GM23338 (cell line): Measurements from ENCODE around the gene KISS1. TPM values are rescaled to one million over a fixed set of nuclear protein-coding genes. Genes with fewer than 3 reads are reported as not detected.

Experiments used
- ATAC-seq: fragments of 200-7000 bp; cut with Tn5 transposase; 3 replicates; pipeline ENCODE4 v1.9.1; 2020
- DNase-seq: peaks from one replicate; pipeline ENCODE4 v3.0.0-alpha.2; 2015; ENCODE audit warnings: low spot score
- H2AFZ ChIP-seq: fragments of 200-600 bp; sonication (generic); 2 replicates; pipeline ENCODE4 v1.8.0; 2016; ENCODE audit warnings: antibody characterized with exemption, mild to moderate bottlenecking, moderate library complexity
- H3F3A ChIP-seq: fragments of 200-600 bp; sonication (generic); replicated peaks from 2 replicates; pipeline ENCODE4 v1.8.0; 2017; ENCODE audit warnings: antibody characterized with exemption, mixed run types, low read depth
- H3K27ac ChIP-seq: fragments of 200-600 bp; sonication (generic); 2 replicates; pipeline ENCODE4 v1.6.1; 2016; ENCODE audit warnings: low read depth
- H3K27me3 ChIP-seq: fragments of 200-600 bp; sonication (generic); 2 replicates; pipeline ENCODE4 v1.8.0; 2016; ENCODE audit warnings: mild to moderate bottlenecking, mixed run types, moderate library complexity; ENCODE audit not compliant: insufficient read depth
- H3K36me3 ChIP-seq: fragments of 200-600 bp; sonication (generic); 2 replicates; pipeline ENCODE4 v1.8.0; 2016; ENCODE audit warnings: mild to moderate bottlenecking; ENCODE audit not compliant: insufficient read depth
- H3K4me1 ChIP-seq: fragments of 200-600 bp; sonication (generic); 2 replicates; pipeline ENCODE4 v1.8.0; 2016; ENCODE audit warnings: mild to moderate bottlenecking, moderate library complexity; ENCODE audit not compliant: insufficient read depth
- H3K4me2 ChIP-seq: fragments of 200-600 bp; sonication (generic); 2 replicates; pipeline ENCODE4 v1.7.1; 2017; ENCODE audit warnings: mixed run types
- H3K4me3 ChIP-seq: fragments of 200-600 bp; sonication (generic); 2 replicates; pipeline ENCODE4 v1.6.1; 2016; ENCODE audit warnings: mixed run types
- H3K79me2 ChIP-seq: fragments of 200-600 bp; sonication (generic); replicated peaks from 2 replicates; pipeline ENCODE4 v1.8.0; 2017; ENCODE audit warnings: mild to moderate bottlenecking; ENCODE audit not compliant: insufficient read depth
- H3K9me2 ChIP-seq: fragments of 200-600 bp; sonication (generic); 2 replicates; pipeline ENCODE4 v1.8.0; 2017; ENCODE audit not compliant: insufficient read depth
- H4K20me1 ChIP-seq: fragments of 200-600 bp; sonication (generic); replicated peaks from 2 replicates; pipeline ENCODE4 v1.8.0; 2017; ENCODE audit warnings: mild to moderate bottlenecking; ENCODE audit not compliant: insufficient read depth
- H3K27ac Mint-ChIP-seq: 2 replicates; pipeline ENCODE4 v1.8.0; 2020; ENCODE audit warnings: inconsistent platforms, mild to moderate bottlenecking, moderate library complexity, mixed read lengths
- H3K27me3 Mint-ChIP-seq: 3 replicates; pipeline ENCODE4 v1.8.0; 2022; ENCODE audit warnings: low read depth, mild to moderate bottlenecking, moderate library complexity, mixed read lengths, inconsistent platforms; ENCODE audit not compliant: insufficient read depth, poor library complexity
- H3K36me3 Mint-ChIP-seq: 3 replicates; pipeline ENCODE4 v1.8.0; 2021; ENCODE audit warnings: low read depth, mild to moderate bottlenecking, inconsistent platforms, moderate library complexity, mixed read lengths
- H3K4me1 Mint-ChIP-seq: 3 replicates; pipeline ENCODE4 v1.8.0; 2020; ENCODE audit warnings: mild to moderate bottlenecking, inconsistent platforms, mixed read lengths
- H3K4me3 Mint-ChIP-seq: 3 replicates; pipeline ENCODE4 v1.8.0; 2021; ENCODE audit warnings: moderate library complexity, mild to moderate bottlenecking, inconsistent platforms, mixed read lengths
- H3K9me3 Mint-ChIP-seq: 3 replicates; pipeline ENCODE4 v1.8.0; 2020; ENCODE audit warnings: moderate library complexity, mild to moderate bottlenecking, inconsistent platforms, mixed read lengths
- CREB1 ChIP-seq: fragments of 250-450 bp; sonication (Bioruptor Pico); IDR thresholded peaks from 2 replicates; pipeline ENCODE4 v1.5.0; 2020; ENCODE audit warnings: low read depth, mild to moderate bottlenecking, moderate library complexity
- CTCF ChIP-seq, 2 experiments: fragments of 200-600 bp in 1 of 2; sonication (generic) in 1 of 2; conservative IDR thresholded peaks; 2 replicates each; pipeline versions ENCODE4 v1.5.1 to v1.6.1; 2016 to 2017; ENCODE audit warnings: antibody characterized with exemption in 2 of 2, low read depth in 2 of 2, mild to moderate bottlenecking in 2 of 2, moderate library complexity in 1 of 2
- EZH2phosphoT487 ChIP-seq: fragments of 200-600 bp; sonication (generic); IDR thresholded peaks from one replicate; pipeline ENCODE4 v1.8.1; 2018; ENCODE audit warnings: antibody characterized with exemption; ENCODE audit not compliant: unreplicated experiment
- JUNB ChIP-seq: IDR thresholded peaks from one replicate; pipeline ENCODE4 v1.6.1; 2016; ENCODE audit warnings: antibody characterized with exemption; ENCODE audit not compliant: unreplicated experiment
- NANOG ChIP-seq: IDR thresholded peaks from 2 replicates; pipeline ENCODE4 v1.6.1; 2016; ENCODE audit warnings: antibody characterized with exemption, borderline replicate concordance
- POLR2AphosphoS5 ChIP-seq: IDR thresholded peaks from 2 replicates; pipeline ENCODE4 v1.6.1; 2016; ENCODE audit warnings: antibody characterized with exemption, low read depth
- STAT1 ChIP-seq: IDR thresholded peaks from one replicate; pipeline ENCODE4 v1.6.1; 2016; ENCODE audit warnings: antibody characterized with exemption; ENCODE audit not compliant: unreplicated experiment
- ZNF114 ChIP-seq: fragments of 250-450 bp; sonication (Bioruptor Pico); IDR thresholded peaks from 2 replicates; pipeline ENCODE4 v1.5.0; 2020; ENCODE audit warnings: mild to moderate bottlenecking, moderate library complexity
- ZNF331 ChIP-seq: fragments of 250-450 bp; sonication (Bioruptor Pico); IDR thresholded peaks from 2 replicates; pipeline ENCODE4 v1.5.0; 2020; ENCODE audit warnings: low read depth, mild to moderate bottlenecking, moderate library complexity
- ZNF462 ChIP-seq: fragments of 250-450 bp; sonication (Bioruptor Pico); IDR thresholded peaks from 2 replicates; pipeline ENCODE4 v1.5.0; 2020; ENCODE audit warnings: mild to moderate bottlenecking, moderate library complexity
- polyA plus RNA-seq: library from polyadenylated mRNA; unstranded; fragments of >200 nt; fragmentation: Nextera tagmentation; extraction: Ambion mirVana; gene quantifications from 2 replicates; pipeline ENCODE4 v1.2.1, GENCODE V29; 2016
- total RNA-seq: library from RNA; depleted of rRNA; stranded (reverse); fragments of >200 nt; shearing (Covaris generic); gene quantifications from 2 replicates; pipeline ENCODE4 v1.2.3, GENCODE V29; 2014

KISS1 gene
- total and polyA plus RNA-seq, 2 experiments from 2014 or later, result not detected

GRCh38 chr1:204202481-204202880 lies 6.2 kb upstream of the KISS1 start:
- H4K20me1 ChIP-seq, result no peaks in the 10 kb centered on the region; the same call in none of the 2 replicates
- Mint-ChIP-seq H3K27me3 (peaks cover 5% of the 10 kb centered on the region), H3K36me3 (no peaks in the 10 kb centered on the region), H3K27ac (no peak overlapping the region), H3K9me3 (no peaks in the 10 kb centered on the region), H3K4me3 (no peak overlapping the region), H3K4me1 (peaks cover 13% of the 10 kb centered on the region)
- H3K27ac ChIP-seq, result no peak overlapping the region
- TF ChIP-seq ZNF114 (no peak), JUNB (no peak), EZH2phosphoT487 (no peak), ZNF331 (CRISPR knock-in tag) (no peak), POLR2AphosphoS5 (no peak)
- no peak for DNase-seq
- no peaks in the 10 kb centered on the region for H3K36me3 ChIP-seq
- no peak overlapping the region for H2AFZ ChIP-seq
- no peaks in the 10 kb centered on the region for H3K9me2 ChIP-seq
- H3F3A ChIP-seq, result peaks cover 5% of the 10 kb centered on the region; the same call in 1 of the 2 replicates
- no peaks in the 10 kb centered on the region for H3K4me1 ChIP-seq
- ATAC-seq, result no peak
- no peaks in the 10 kb centered on the region for H3K79me2 ChIP-seq
- no peaks in the 10 kb centered on the region for H3K27me3 ChIP-seq
- H3K4me2 ChIP-seq, result no peak overlapping the region
- H3K4me3 ChIP-seq, result no peak overlapping the region

- Histone ChIP-seq H3K4me3 (no peak overlapping the region), H3K4me1 (no peaks in the 10 kb centered on the region), H3K79me2 (no peaks in the 10 kb centered on the region), H2AFZ (no peak overlapping the region), H3K36me3 (no peaks in the 10 kb centered on the region), H3K27me3 (no peaks in the 10 kb centered on the region), H4K20me1 (no peaks in the 10 kb centered on the region; the same call in 1 of the 2 replicates), H3K27ac (no peak overlapping the region), H3K4me2 (no peak overlapping the region), H3F3A (peaks cover under 1% of the 10 kb centered on the region; the same call in 1 of the 2 replicates), H3K9me2 (no peaks in the 10 kb centered on the region)
- DNase-seq (no peak), ATAC-seq (no peak)
- Mint-ChIP-seq H3K27ac (no peak overlapping the region), H3K4me1 (peaks cover 10% of the 10 kb centered on the region; the same call in 2 of the 3 replicates), H3K36me3 (no peaks in the 10 kb centered on the region), H3K4me3 (no peak overlapping the region), H3K27me3 (peaks cover 5% of the 10 kb centered on the region), H3K9me3 (no peaks in the 10 kb centered on the region)
- TF ChIP-seq ZNF114 (no peak), CTCF (conservative IDR thresholded peaks at IDR 0.05; ENCODE audit: low read depth in 2 of 2) (no peak), NANOG (no peak), CREB1 (no peak), STAT1 (no peak)
Measured at GRCh38 chr1:204201348-204202040, 5.2 kb upstream of the KISS1 start.

GRCh38 chr1:204199579-204199978 lies 3.3 kb upstream of the KISS1 start:
- Histone ChIP-seq H3K4me2 (no peak overlapping the region), H4K20me1 (no peaks in the 10 kb centered on the region; the same call in 1 of the 2 replicates), H3K27ac (no peak overlapping the region), H3K79me2 (no peaks in the 10 kb centered on the region), H3F3A (no peaks in the 10 kb centered on the region), H3K4me1 (no peaks in the 10 kb centered on the region; the same call in 1 of the 2 replicates), H3K36me3 (no peaks in the 10 kb centered on the region), H2AFZ (no peak overlapping the region), H3K9me2 (no peaks in the 10 kb centered on the region), H3K27me3 (no peaks in the 10 kb centered on the region), H3K4me3 (no peak overlapping the region)
- H3K36me3 Mint-ChIP-seq, result no peaks in the 10 kb centered on the region
- no peak overlapping the region for H3K27ac Mint-ChIP-seq
- ATAC-seq, result no peak
- no peaks in the 10 kb centered on the region; the same call in 2 of the 3 replicates for H3K9me3 Mint-ChIP-seq
- no peak overlapping the region for H3K4me3 Mint-ChIP-seq
- no peak for DNase-seq
- peaks cover 5% of the 10 kb centered on the region for H3K27me3 Mint-ChIP-seq
- H3K4me1 Mint-ChIP-seq, result peaks cover 10% of the 10 kb centered on the region; the same call in 2 of the 3 replicates
- TF ChIP-seq ZNF462 (CRISPR knock-in tag), result no peak
